HepG2 (cell line): ENCODE results near the gene GNMT. TPM values are rescaled to one million over a fixed set of nuclear protein-coding genes. Genes with fewer than 3 reads are reported as not detected.

Experiments
- ARNTL ChIP-seq: sonication (generic); formaldehyde crosslinking; IDR thresholded peaks from 2 replicates; pipeline ENCODE4 v1.4.0; 2020; ENCODE audit warnings: mild to moderate bottlenecking, missing genetic modification reagents
- GATA4 ChIP-seq: sonication (generic); IDR thresholded peaks from 2 replicates; pipeline ENCODE4 v1.6.1; 2016; ENCODE audit warnings: antibody characterized with exemption, low read depth, borderline replicate concordance
- GLI4 ChIP-seq: sonication (generic); formaldehyde crosslinking; IDR thresholded peaks from 2 replicates; pipeline ENCODE4 v1.5.1; 2020; ENCODE audit warnings: missing genetic modification reagents, mild to moderate bottlenecking, moderate library complexity, borderline replicate concordance
- HNRNPUL1 ChIP-seq: fragments of 200-400 bp; formaldehyde crosslinking; IDR thresholded peaks from 2 replicates; pipeline ENCODE4 v1.6.1; 2017; ENCODE audit warnings: low read depth, mild to moderate bottlenecking, low read length, moderate library complexity
- MAFG ChIP-seq: sonication (generic); formaldehyde crosslinking; IDR thresholded peaks from 2 replicates; pipeline ENCODE4 v1.5.1; 2020; ENCODE audit warnings: mild to moderate bottlenecking, missing genetic modification reagents
- MLLT10 ChIP-seq: sonication (generic); formaldehyde crosslinking; IDR thresholded peaks from 2 replicates; pipeline ENCODE4 v1.4.0; 2020; ENCODE audit warnings: missing genetic modification reagents
- NRL ChIP-seq: sonication (generic); formaldehyde crosslinking; IDR thresholded peaks from 2 replicates; pipeline ENCODE4 v1.5.0; 2020; ENCODE audit warnings: missing genetic modification reagents, mild to moderate bottlenecking, moderate library complexity, borderline replicate concordance
- SATB2 ChIP-seq: sonication (generic); formaldehyde crosslinking; IDR thresholded peaks from 2 replicates; pipeline ENCODE4 v1.5.0; 2020; ENCODE audit warnings: missing genetic modification reagents
- SSRP1 ChIP-seq: IDR thresholded peaks from 2 replicates; pipeline ENCODE4 v1.6.1; 2016; ENCODE audit warnings: control low read depth
- TBX3 ChIP-seq: fragments of 450-650 bp; IDR thresholded peaks from 2 replicates; pipeline ENCODE4 v1.6.1; 2017; ENCODE audit warnings: antibody characterized with exemption, mild to moderate bottlenecking, inconsistent platforms, borderline replicate concordance
- ZBTB7A ChIP-seq: sonication (generic); formaldehyde crosslinking; IDR thresholded peaks from 2 replicates; pipeline ENCODE4 v1.8.0; 2022; ENCODE audit warnings: mild to moderate bottlenecking, missing genetic modification reagents
- ZFX ChIP-seq: sonication (generic); formaldehyde crosslinking; IDR thresholded peaks from 2 replicates; pipeline ENCODE4 v1.4.0; 2020; ENCODE audit warnings: mild to moderate bottlenecking, low read depth, missing genetic modification reagents, moderate library complexity
- ZNF367 ChIP-seq: sonication (generic); formaldehyde crosslinking; IDR thresholded peaks from 2 replicates; pipeline ENCODE4 v1.4.0; 2020; ENCODE audit warnings: missing genetic modification reagents, borderline replicate concordance
- ZNF749 ChIP-seq: sonication (generic); formaldehyde crosslinking; IDR thresholded peaks from 2 replicates; pipeline ENCODE4 v1.8.0; 2022; ENCODE audit warnings: mild to moderate bottlenecking, missing genetic modification reagents, moderate library complexity, borderline replicate concordance
- ZNF75D ChIP-seq: sonication (generic); formaldehyde crosslinking; IDR thresholded peaks from 2 replicates; pipeline ENCODE4 v1.8.1; 2023; ENCODE audit warnings: missing genetic modification reagents, mild to moderate bottlenecking, borderline replicate concordance
- ZNF891 ChIP-seq: sonication (generic); formaldehyde crosslinking; IDR thresholded peaks from 2 replicates; pipeline ENCODE4 v1.5.0; 2020; ENCODE audit warnings: mild to moderate bottlenecking, missing genetic modification reagents
- polyA plus RNA-seq, 8 experiments: library from polyadenylated mRNA; depleted of rRNA in 3 of 8; stranded (reverse) in 7 of 8; unstranded in 1 of 8; fragments of >200 nt; fragmentation: Illumina TruSeq in 4 of 8; extraction: Trizol in 4 of 8; gene quantifications; 2 replicates each; pipeline versions ENCODE4 v1.2.1 to v1.2.3, GENCODE V29; 2011 to 2016; ENCODE audit warnings: low read depth in 4 of 8, missing spikeins in 1 of 8, mixed read lengths in 1 of 8; ENCODE audit not compliant: insufficient read depth in 1 of 8
- total RNA-seq, 5 experiments: library from RNA; depleted of rRNA; stranded (reverse); fragments of >200 nt; fragmentation: Illumina TruSeq; extraction: Trizol; gene quantifications; 2 replicates each; pipeline ENCODE4 v1.2.3, GENCODE V29; 2016; ENCODE audit warnings: low read depth in 1 of 5
- TF ChIP-seq, protein P1 (sequence below): sonication (generic); formaldehyde crosslinking; IDR thresholded peaks from 2 replicates; pipeline ENCODE4 v1.4.0; 2020; ENCODE audit warnings: missing genetic modification reagents
- TF ChIP-seq, protein P2 (sequence below): sonication (generic); formaldehyde crosslinking; IDR thresholded peaks from 2 replicates; pipeline ENCODE4 v1.9.0; 2022; ENCODE audit warnings: low read depth, missing genetic modification reagents
- TF ChIP-seq, protein P3 (sequence below): sonication (generic); formaldehyde crosslinking; IDR thresholded peaks from 2 replicates; pipeline ENCODE4 v1.4.0; 2020; ENCODE audit warnings: missing genetic modification reagents, borderline replicate concordance
- TF ChIP-seq, protein P4 (sequence below): IDR thresholded peaks from 2 replicates; pipeline ENCODE4 v1.6.1; 2016; ENCODE audit warnings: low read depth, control low read depth

The GNMT gene
- total and polyA plus RNA-seq, 2 of the 13 experiments (the other 11 are each of a cell fraction or from before 2014, with no cell fraction given), result 2.8 to 7.0 TPM

GRCh38 chr6:43013097-43013842 lies 52.7 kb downstream of the GNMT start (continued):
- TF ChIP-seq ZNF891 (CRISPR knock-in tag), result 0 out of 2 replicates have a peak, but pooled peaks have one; percentile 34
- TF ChIP-seq ARNTL (CRISPR knock-in tag), result no peak
- no peak for TF ChIP-seq GATA4
- TF ChIP-seq, protein P1, sequence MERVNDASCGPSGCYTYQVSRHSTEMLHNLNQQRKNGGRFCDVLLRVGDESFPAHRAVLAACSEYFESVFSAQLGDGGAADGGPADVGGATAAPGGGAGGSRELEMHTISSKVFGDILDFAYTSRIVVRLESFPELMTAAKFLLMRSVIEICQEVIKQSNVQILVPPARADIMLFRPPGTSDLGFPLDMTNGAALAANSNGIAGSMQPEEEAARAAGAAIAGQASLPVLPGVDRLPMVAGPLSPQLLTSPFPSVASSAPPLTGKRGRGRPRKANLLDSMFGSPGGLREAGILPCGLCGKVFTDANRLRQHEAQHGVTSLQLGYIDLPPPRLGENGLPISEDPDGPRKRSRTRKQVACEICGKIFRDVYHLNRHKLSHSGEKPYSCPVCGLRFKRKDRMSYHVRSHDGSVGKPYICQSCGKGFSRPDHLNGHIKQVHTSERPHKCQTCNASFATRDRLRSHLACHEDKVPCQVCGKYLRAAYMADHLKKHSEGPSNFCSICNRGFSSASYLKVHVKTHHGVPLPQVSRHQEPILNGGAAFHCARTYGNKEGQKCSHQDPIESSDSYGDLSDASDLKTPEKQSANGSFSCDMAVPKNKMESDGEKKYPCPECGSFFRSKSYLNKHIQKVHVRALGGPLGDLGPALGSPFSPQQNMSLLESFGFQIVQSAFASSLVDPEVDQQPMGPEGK, result no peak
- no peak for TF ChIP-seq TBX3
- TF ChIP-seq GLI4 (CRISPR knock-in tag), result 0 out of 2 replicates have a peak, but pooled peaks have one; percentile 69
- no peak for TF ChIP-seq ZFX
- no peak for TF ChIP-seq MLLT10 (CRISPR knock-in tag)
- TF ChIP-seq, protein P2, sequence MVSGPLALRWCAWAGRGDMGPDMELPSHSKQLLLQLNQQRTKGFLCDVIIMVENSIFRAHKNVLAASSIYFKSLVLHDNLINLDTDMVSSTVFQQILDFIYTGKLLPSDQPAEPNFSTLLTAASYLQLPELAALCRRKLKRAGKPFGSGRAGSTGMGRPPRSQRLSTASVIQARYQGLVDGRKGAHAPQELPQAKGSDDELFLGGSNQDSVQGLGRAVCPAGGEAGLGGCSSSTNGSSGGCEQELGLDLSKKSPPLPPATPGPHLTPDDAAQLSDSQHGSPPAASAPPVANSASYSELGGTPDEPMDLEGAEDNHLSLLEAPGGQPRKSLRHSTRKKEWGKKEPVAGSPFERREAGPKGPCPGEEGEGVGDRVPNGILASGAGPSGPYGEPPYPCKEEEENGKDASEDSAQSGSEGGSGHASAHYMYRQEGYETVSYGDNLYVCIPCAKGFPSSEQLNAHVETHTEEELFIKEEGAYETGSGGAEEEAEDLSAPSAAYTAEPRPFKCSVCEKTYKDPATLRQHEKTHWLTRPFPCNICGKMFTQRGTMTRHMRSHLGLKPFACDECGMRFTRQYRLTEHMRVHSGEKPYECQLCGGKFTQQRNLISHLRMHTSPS (CRISPR knock-in tag), result no peak
- no peak for TF ChIP-seq ZNF75D (CRISPR knock-in tag)
- TF ChIP-seq SSRP1 (CRISPR knock-in tag), result no peak
- TF ChIP-seq ZNF367, result no peak
- TF ChIP-seq, protein P3, sequence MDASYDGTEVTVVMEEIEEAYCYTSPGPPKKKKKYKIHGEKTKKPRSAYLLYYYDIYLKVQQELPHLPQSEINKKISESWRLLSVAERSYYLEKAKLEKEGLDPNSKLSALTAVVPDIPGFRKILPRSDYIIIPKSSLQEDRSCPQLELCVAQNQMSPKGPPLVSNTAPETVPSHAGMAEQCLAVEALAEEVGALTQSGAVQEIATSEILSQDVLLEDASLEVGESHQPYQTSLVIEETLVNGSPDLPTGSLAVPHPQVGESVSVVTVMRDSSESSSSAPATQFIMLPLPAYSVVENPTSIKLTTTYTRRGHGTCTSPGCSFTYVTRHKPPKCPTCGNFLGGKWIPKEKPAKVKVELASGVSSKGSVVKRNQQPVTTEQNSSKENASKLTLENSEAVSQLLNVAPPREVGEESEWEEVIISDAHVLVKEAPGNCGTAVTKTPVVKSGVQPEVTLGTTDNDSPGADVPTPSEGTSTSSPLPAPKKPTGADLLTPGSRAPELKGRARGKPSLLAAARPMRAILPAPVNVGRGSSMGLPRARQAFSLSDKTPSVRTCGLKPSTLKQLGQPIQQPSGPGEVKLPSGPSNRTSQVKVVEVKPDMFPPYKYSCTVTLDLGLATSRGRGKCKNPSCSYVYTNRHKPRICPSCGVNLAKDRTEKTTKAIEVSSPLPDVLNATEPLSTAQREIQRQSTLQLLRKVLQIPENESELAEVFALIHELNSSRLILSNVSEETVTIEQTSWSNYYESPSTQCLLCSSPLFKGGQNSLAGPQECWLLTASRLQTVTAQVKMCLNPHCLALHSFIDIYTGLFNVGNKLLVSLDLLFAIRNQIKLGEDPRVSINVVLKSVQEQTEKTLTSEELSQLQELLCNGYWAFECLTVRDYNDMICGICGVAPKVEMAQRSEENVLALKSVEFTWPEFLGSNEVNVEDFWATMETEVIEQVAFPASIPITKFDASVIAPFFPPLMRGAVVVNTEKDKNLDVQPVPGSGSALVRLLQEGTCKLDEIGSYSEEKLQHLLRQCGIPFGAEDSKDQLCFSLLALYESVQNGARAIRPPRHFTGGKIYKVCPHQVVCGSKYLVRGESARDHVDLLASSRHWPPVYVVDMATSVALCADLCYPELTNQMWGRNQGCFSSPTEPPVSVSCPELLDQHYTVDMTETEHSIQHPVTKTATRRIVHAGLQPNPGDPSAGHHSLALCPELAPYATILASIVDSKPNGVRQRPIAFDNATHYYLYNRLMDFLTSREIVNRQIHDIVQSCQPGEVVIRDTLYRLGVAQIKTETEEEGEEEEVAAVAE (CRISPR knock-in tag), result no peak
- TF ChIP-seq, protein P4, sequence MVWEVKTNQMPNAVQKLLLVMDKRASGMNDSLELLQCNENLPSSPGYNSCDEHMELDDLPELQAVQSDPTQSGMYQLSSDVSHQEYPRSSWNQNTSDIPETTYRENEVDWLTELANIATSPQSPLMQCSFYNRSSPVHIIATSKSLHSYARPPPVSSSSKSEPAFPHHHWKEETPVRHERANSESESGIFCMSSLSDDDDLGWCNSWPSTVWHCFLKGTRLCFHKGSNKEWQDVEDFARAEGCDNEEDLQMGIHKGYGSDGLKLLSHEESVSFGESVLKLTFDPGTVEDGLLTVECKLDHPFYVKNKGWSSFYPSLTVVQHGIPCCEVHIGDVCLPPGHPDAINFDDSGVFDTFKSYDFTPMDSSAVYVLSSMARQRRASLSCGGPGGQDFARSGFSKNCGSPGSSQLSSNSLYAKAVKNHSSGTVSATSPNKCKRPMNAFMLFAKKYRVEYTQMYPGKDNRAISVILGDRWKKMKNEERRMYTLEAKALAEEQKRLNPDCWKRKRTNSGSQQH, result no peak
- TF ChIP-seq NRL, result 0 out of 2 replicates have a peak, but pooled peaks have one; percentile 44
- TF ChIP-seq HNRNPUL1, result no peak
- no peak for TF ChIP-seq SATB2 (CRISPR knock-in tag)
- no peak for TF ChIP-seq ZBTB7A (CRISPR knock-in tag)
- TF ChIP-seq MAFG (CRISPR knock-in tag), result no peak
- no peak for TF ChIP-seq ZNF749
